IMR-90 (cell line): ENCODE measurements around the gene UPP2. TPM values are rescaled to one million over a fixed set of nuclear protein-coding genes. Genes with fewer than 3 reads are reported as not detected.

Experiments
- ATAC-seq: fragments of 200-7000 bp; cut with Tn5 transposase; 2 replicates; pipeline ENCODE4 v1.9.1; 2020; ENCODE audit warnings: low read depth, mild to moderate bottlenecking, moderate library complexity
- BruUV-seq: library from RNA; stranded (reverse); fragments of 400-500 nt; replicated peaks from 2 replicates; lab custom pipeline; 2021; lab: Mats Ljungman, UMichigan
- CTCF ChIA-PET: fragments of 300-600 bp; formaldehyde crosslinking; extraction: SDS; loops from one replicate; lab custom pipeline; 2021; ENCODE audit warnings: antibody characterized with exemption; lab: Yijun Ruan, JAX
- POLR2A ChIA-PET: fragments of 300-600 bp; sonication (Branson Sonifier 250); formaldehyde crosslinking; loops from one replicate; lab custom pipeline; 2022; ENCODE audit warnings: antibody characterized with exemption; ENCODE audit not compliant: unreplicated experiment; lab: Charles Lee
- DNase-seq: peaks from one replicate; pipeline ENCODE4 v3.0.0; 2013
- H2AFZ ChIP-seq: replicated peaks from 2 replicates; pipeline ENCODE3; 2013; ENCODE audit warnings: low read length, mild to moderate bottlenecking; ENCODE audit not compliant: poor library complexity
- H2AK5ac ChIP-seq: 2 replicates; pipeline ENCODE4 v1.6.1; 2013; ENCODE audit warnings: low read depth, low read length, inconsistent platforms
- H2AK9ac ChIP-seq: replicated peaks from 2 replicates; pipeline ENCODE3; 2013; ENCODE audit warnings: mild to moderate bottlenecking, low read depth, low read length, moderate library complexity; ENCODE audit not compliant: poor library complexity
- H2BK120ac ChIP-seq: 2 replicates; pipeline ENCODE4 v1.6.1; 2013; ENCODE audit warnings: low read depth, low read length, inconsistent platforms
- H2BK15ac ChIP-seq: 3 replicates; pipeline ENCODE4 v1.6.1; 2013; ENCODE audit warnings: low read depth, low read length, inconsistent platforms
- H2BK20ac ChIP-seq: 2 replicates; pipeline ENCODE4 v1.6.1; 2013; ENCODE audit warnings: low read depth, mild to moderate bottlenecking, inconsistent platforms, low read length, moderate library complexity
- H2BK5ac ChIP-seq: 2 replicates; pipeline ENCODE4 v1.6.1; 2013; ENCODE audit warnings: mild to moderate bottlenecking, low read depth, low read length, inconsistent platforms; ENCODE audit not compliant: poor library complexity, severe bottlenecking
- H3K14ac ChIP-seq: replicated peaks from 2 replicates; pipeline ENCODE4 v1.6.1; 2013; ENCODE audit warnings: low read depth, low read length, inconsistent platforms
- H3K18ac ChIP-seq: 2 replicates; pipeline ENCODE4 v1.6.1; 2013; ENCODE audit warnings: low read depth, low read length, control low read depth
- H3K23ac ChIP-seq: 2 replicates; pipeline ENCODE4 v1.6.1; 2013; ENCODE audit warnings: low read depth, low read length, inconsistent platforms
- H3K27ac ChIP-seq: 2 replicates; pipeline ENCODE4 v1.5.1; 2013; ENCODE audit warnings: mild to moderate bottlenecking, control low read depth, low read length; ENCODE audit not compliant: insufficient read depth
- H3K27me3 ChIP-seq: 2 replicates; pipeline ENCODE4 v1.6.1; 2013; ENCODE audit warnings: low read length; ENCODE audit not compliant: control insufficient read depth, insufficient read depth
- H3K36me3 ChIP-seq: 2 replicates; pipeline ENCODE4 v1.6.1; 2013; ENCODE audit warnings: low read length, mixed read lengths; ENCODE audit not compliant: control insufficient read depth, insufficient read depth
- H3K4ac ChIP-seq: 2 replicates; pipeline ENCODE4 v1.6.1; 2013; ENCODE audit warnings: low read depth, low read length, inconsistent platforms
- H3K4me1 ChIP-seq: 2 replicates; pipeline ENCODE4 v1.6.1; 2013; ENCODE audit warnings: low read length, mixed read lengths; ENCODE audit not compliant: control insufficient read depth, insufficient read depth
- H3K4me2 ChIP-seq: 2 replicates; pipeline ENCODE4 v1.6.1; 2013; ENCODE audit warnings: low read depth, mild to moderate bottlenecking, control low read depth, low read length, moderate library complexity
- H3K4me3 ChIP-seq: 2 replicates; pipeline ENCODE4 v1.5.1; 2013; ENCODE audit warnings: low read depth, mild to moderate bottlenecking, control low read depth, low read length, moderate library complexity; ENCODE audit not compliant: insufficient read depth
- H3K56ac ChIP-seq: 2 replicates; pipeline ENCODE4 v1.6.1; 2013; ENCODE audit warnings: low read length, inconsistent platforms; ENCODE audit not compliant: insufficient read depth; ENCODE audit errors: extremely low read depth
- H3K79me1 ChIP-seq, 2 experiments: 2 replicates each; pipeline ENCODE4 v1.6.1; 2013; ENCODE audit warnings: low read length in 2 of 2, inconsistent platforms in 1 of 2, low read depth in 1 of 2
- H3K9ac ChIP-seq: 2 replicates; pipeline ENCODE4 v1.6.1; 2013; ENCODE audit warnings: low read depth, low read length, control low read depth
- H3K9me1 ChIP-seq: 2 replicates; pipeline ENCODE4 v1.6.1; 2013; ENCODE audit warnings: low read length, inconsistent platforms; ENCODE audit not compliant: insufficient read depth
- H3K9me3 ChIP-seq: 2 replicates; pipeline ENCODE4 v1.6.1; 2013; ENCODE audit warnings: low read length; ENCODE audit not compliant: control insufficient read depth, insufficient read depth
- H4K20me1 ChIP-seq: 2 replicates; pipeline ENCODE4 v1.6.1; 2013; ENCODE audit warnings: low read length, inconsistent platforms; ENCODE audit not compliant: insufficient read depth
- H4K5ac ChIP-seq: 2 replicates; pipeline ENCODE4 v1.6.1; 2013; ENCODE audit warnings: mild to moderate bottlenecking, low read depth, low read length, control low read depth
- H4K8ac ChIP-seq, 2 experiments: 2 replicates each; pipeline ENCODE4 v1.6.1; 2013; ENCODE audit warnings: low read depth in 2 of 2, low read length in 2 of 2, control low read depth in 1 of 2, inconsistent platforms in 1 of 2
- H4K91ac ChIP-seq: 2 replicates; pipeline ENCODE4 v1.6.1; 2013; ENCODE audit warnings: low read depth, low read length, inconsistent platforms; ENCODE audit not compliant: insufficient read depth
- BHLHE40 ChIP-seq: fragments of 150-350 bp; IDR thresholded peaks from 2 replicates; pipeline ENCODE4 v1.6.1; 2016; ENCODE audit warnings: mild to moderate bottlenecking, low read depth, low read length
- CEBPB ChIP-seq: IDR thresholded peaks from 2 replicates; pipeline ENCODE4 v1.6.1; 2012; ENCODE audit warnings: low read depth, low read length, improper control_type of control experiment
- CHD1 ChIP-seq: IDR thresholded peaks from 2 replicates; pipeline ENCODE4 v1.6.1; 2012; ENCODE audit warnings: low read depth, low read length, improper control_type of control experiment
- FOS ChIP-seq: fragments of 150-350 bp; IDR thresholded peaks from 2 replicates; pipeline ENCODE4 v1.6.1; 2016; ENCODE audit warnings: low read depth, low read length
- MAFK ChIP-seq: IDR thresholded peaks from 2 replicates; pipeline ENCODE4 v1.6.1; 2012; ENCODE audit warnings: low read depth, low read length, improper control_type of control experiment
- MAZ ChIP-seq: IDR thresholded peaks from 2 replicates; pipeline ENCODE4 v1.6.1; 2012; ENCODE audit warnings: low read depth, mild to moderate bottlenecking, low read length, improper control_type of control experiment, moderate library complexity, borderline replicate concordance
- MXI1 ChIP-seq: IDR thresholded peaks from 2 replicates; pipeline ENCODE4 v1.6.1; 2012; ENCODE audit warnings: low read depth, mild to moderate bottlenecking, low read length, moderate library complexity, borderline replicate concordance
- NFE2L2 ChIP-seq: fragments of 150-350 bp; IDR thresholded peaks from 2 replicates; pipeline ENCODE4 v1.6.1; 2016; ENCODE audit warnings: low read depth, mild to moderate bottlenecking, low read length
- POLR2A ChIP-seq: IDR thresholded peaks from 2 replicates; pipeline ENCODE4 v1.6.1; 2012; ENCODE audit warnings: mild to moderate bottlenecking, low read depth, low read length
- RAD21 ChIP-seq: IDR thresholded peaks from 2 replicates; pipeline ENCODE4 v1.6.1; 2012; ENCODE audit warnings: low read length, improper control_type of control experiment
- RCOR1 ChIP-seq: IDR thresholded peaks from 2 replicates; pipeline ENCODE4 v1.6.1; 2012; ENCODE audit warnings: mild to moderate bottlenecking, low read length, improper control_type of control experiment; ENCODE audit not compliant: insufficient replicate concordance
- RFX5 ChIP-seq: IDR thresholded peaks from 2 replicates; pipeline ENCODE4 v1.8.0; 2012; ENCODE audit warnings: low read depth, mild to moderate bottlenecking, low read length, moderate library complexity
- SMC3 ChIP-seq: fragments of 150-350 bp; IDR thresholded peaks from 2 replicates; pipeline ENCODE4 v1.6.1; 2016; ENCODE audit warnings: low read depth, mild to moderate bottlenecking, antibody characterized with exemption, low read length, moderate library complexity
- WGBS, 2 experiments: methylation state at CpG; one replicate each; pipeline versions ENCODE4 v1.1.5 to v1.1.7; 2013; ENCODE audit warnings: missing lambda C conversion rate in 2 of 2; ENCODE audit not compliant: insufficient read length in 1 of 2; ENCODE audit errors: extremely low coverage in 2 of 2; 5-methylcytosine and 5-hydroxymethylcytosine counted together
- dilution Hi-C: fragments of 300-500 bp; cut with HindIII; formaldehyde crosslinking; loops from one replicate; pipeline ENCODE4 v1.14.3; 2018; ENCODE audit warnings: low sequenced_read_pairs; ENCODE audit not compliant: unreplicated experiment
- in situ Hi-C: fragments of 300-500 bp; cut with MboI; formaldehyde crosslinking; loops from 3 replicates; pipeline ENCODE4 v1.14.3; 2019; ENCODE audit warnings: low sequenced_read_pairs, inconsistent platforms, mixed read lengths
- intact Hi-C: fragments of 100-400 bp; cut with micrococcal nuclease; formaldehyde crosslinking; loops from 2 replicates; pipeline ENCODE4 v1.10.0; 2022
- polyA plus RNA-seq, 3 experiments: library from polyadenylated mRNA; depleted of rRNA; stranded (reverse); fragments of >200 nt; gene quantifications; 2 replicates each; pipeline ENCODE4 v1.2.3, GENCODE V29; 2012; ENCODE audit warnings: low replicate concordance in 1 of 3
- total RNA-seq: library from RNA; depleted of rRNA; stranded (reverse); fragments of >200 nt; gene quantifications from 2 replicates; pipeline ENCODE4 v1.2.3, GENCODE V29; 2012
- TF ChIP-seq, protein P1 (sequence below): fragments of 150-350 bp; IDR thresholded peaks from 2 replicates; pipeline ENCODE4 v1.6.1; 2016; ENCODE audit warnings: low read depth, mild to moderate bottlenecking, low read length, moderate library complexity, borderline replicate concordance
- TF ChIP-seq, protein P2 (sequence below): fragments of 150-350 bp; IDR thresholded peaks from 2 replicates; pipeline ENCODE4 v1.6.1; 2017; ENCODE audit warnings: mild to moderate bottlenecking, antibody characterized with exemption, low read length, low read depth
- TF ChIP-seq, protein P3 (sequence below): conservative IDR thresholded peaks from 2 replicates; pipeline ENCODE4 v1.5.1; 2012; ENCODE audit warnings: mild to moderate bottlenecking, low read depth, low read length, improper control_type of control experiment

Gene UPP2
- total and polyA plus RNA-seq, 2 of the 4 experiments (the other 2 are of a cell fraction) = not detected

DNA sequence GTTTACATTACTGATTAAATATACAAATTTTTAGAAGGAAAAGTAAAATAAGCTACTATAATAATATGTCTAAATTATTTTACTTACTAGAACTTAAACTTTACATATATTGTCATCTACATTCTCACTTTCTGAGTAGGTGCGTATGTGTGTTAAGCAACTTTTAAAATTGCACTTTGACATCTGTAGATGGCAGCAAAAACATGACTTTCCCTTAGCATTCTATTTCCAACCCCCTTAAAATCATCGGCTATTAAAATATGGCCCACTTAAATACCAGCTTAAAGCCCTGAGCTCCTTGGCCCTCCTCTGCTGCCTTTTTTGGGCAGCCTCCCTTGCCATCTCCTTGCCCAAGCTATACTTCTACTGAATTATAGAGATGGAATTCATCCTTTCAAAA is 78.0 kb downstream of the UPP2 start:
- peak; percentile 26 for DNase-seq
- BruUV-seq = no TSS peak
- Histone ChIP-seq H3K9me3 (no peaks in the 10 kb centered on the region), H3K36me3 (no peaks in the 10 kb centered on the region), H2AK9ac (no peak overlapping the region), H3K27me3 (peaks cover 2% of the 10 kb centered on the region), H3K14ac (no peak overlapping the region), H3K9me1 (no peaks in the 10 kb centered on the region), H2BK20ac (no peak overlapping the region), H3K4me2 (no peak overlapping the region), H3K9ac (no peak overlapping the region), H2BK15ac (no peak overlapping the region), H3K4me1 (no peaks in the 10 kb centered on the region), H4K5ac (no peak overlapping the region), H3K56ac (no peak overlapping the region), H2BK120ac (no peak overlapping the region), H3K4ac (no peak overlapping the region), H4K8ac (no peak overlapping the region), H3K4me3 (no peak overlapping the region), H2AFZ (no peak overlapping the region), H3K18ac (no peak overlapping the region), H4K20me1 (no peaks in the 10 kb centered on the region), H3K23ac (no peak overlapping the region), H2AK5ac (no peak overlapping the region), H2BK5ac (no peak overlapping the region), H3K27ac (no peak overlapping the region), H3K79me1 (no peaks in the 10 kb centered on the region), H4K91ac (no peak overlapping the region)
- intact Hi-C loops (loop anchor here (1.0 to 5.0 kb wide), 3 partner anchors 278 to 575 kb away; partner anchors contain the start of genes CCDC148 and PKP4), dilution Hi-C loops (no loop called here), in situ Hi-C loops (loop anchor here (5.0 kb wide), 1 partner anchor 568 kb away; no protein-coding TSS in a partner anchor)
- no CpG with 5 or more reads among the region's 2 CpGs for WGBS, 2 experiments
- ChIA-PET CTCF (interaction anchor here (1.0 to 1.5 kb wide), 6 partner anchors 12 to 596 kb away, joined by 3 to 6 read pairs (median 4); no protein-coding TSS in a partner anchor), POLR2A (no interaction called here)
- peak; percentile 54 for ATAC-seq
- no peak for TF ChIP-seq RCOR1
- TF ChIP-seq, protein P1, sequence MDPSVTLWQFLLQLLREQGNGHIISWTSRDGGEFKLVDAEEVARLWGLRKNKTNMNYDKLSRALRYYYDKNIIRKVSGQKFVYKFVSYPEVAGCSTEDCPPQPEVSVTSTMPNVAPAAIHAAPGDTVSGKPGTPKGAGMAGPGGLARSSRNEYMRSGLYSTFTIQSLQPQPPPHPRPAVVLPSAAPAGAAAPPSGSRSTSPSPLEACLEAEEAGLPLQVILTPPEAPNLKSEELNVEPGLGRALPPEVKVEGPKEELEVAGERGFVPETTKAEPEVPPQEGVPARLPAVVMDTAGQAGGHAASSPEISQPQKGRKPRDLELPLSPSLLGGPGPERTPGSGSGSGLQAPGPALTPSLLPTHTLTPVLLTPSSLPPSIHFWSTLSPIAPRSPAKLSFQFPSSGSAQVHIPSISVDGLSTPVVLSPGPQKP = no peak
- TF ChIP-seq CHD1 = no peak
- no peak for TF ChIP-seq NFE2L2
- no peak for TF ChIP-seq RFX5
- TF ChIP-seq MAFK = no peak
- TF ChIP-seq POLR2A = no peak
- TF ChIP-seq, protein P2, sequence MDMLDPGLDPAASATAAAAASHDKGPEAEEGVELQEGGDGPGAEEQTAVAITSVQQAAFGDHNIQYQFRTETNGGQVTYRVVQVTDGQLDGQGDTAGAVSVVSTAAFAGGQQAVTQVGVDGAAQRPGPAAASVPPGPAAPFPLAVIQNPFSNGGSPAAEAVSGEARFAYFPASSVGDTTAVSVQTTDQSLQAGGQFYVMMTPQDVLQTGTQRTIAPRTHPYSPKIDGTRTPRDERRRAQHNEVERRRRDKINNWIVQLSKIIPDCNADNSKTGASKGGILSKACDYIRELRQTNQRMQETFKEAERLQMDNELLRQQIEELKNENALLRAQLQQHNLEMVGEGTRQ = no peak
- TF ChIP-seq, protein P3, sequence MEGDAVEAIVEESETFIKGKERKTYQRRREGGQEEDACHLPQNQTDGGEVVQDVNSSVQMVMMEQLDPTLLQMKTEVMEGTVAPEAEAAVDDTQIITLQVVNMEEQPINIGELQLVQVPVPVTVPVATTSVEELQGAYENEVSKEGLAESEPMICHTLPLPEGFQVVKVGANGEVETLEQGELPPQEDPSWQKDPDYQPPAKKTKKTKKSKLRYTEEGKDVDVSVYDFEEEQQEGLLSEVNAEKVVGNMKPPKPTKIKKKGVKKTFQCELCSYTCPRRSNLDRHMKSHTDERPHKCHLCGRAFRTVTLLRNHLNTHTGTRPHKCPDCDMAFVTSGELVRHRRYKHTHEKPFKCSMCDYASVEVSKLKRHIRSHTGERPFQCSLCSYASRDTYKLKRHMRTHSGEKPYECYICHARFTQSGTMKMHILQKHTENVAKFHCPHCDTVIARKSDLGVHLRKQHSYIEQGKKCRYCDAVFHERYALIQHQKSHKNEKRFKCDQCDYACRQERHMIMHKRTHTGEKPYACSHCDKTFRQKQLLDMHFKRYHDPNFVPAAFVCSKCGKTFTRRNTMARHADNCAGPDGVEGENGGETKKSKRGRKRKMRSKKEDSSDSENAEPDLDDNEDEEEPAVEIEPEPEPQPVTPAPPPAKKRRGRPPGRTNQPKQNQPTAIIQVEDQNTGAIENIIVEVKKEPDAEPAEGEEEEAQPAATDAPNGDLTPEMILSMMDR = peak; percentile 54
- peak; percentile 41; the same call in 1 of the 2 replicates for TF ChIP-seq SMC3
- TF ChIP-seq FOS = no peak
- peak; percentile 66 for TF ChIP-seq RAD21
- TF ChIP-seq CEBPB = peak; percentile 53; the same call in 1 of the 2 replicates
- TF ChIP-seq MAZ = no peak
- TF ChIP-seq BHLHE40 = no peak
- TF ChIP-seq MXI1 = no peak
